C4-2B (cell line): ENCODE measurements around the gene FMNL2.

Source experiments
- H3K27ac ChIP-seq: fragments of 450-650 bp; 2 replicates; pipeline ENCODE4 v1.5.1; 2017
- CTCF ChIP-seq: fragments of 450-650 bp; conservative IDR thresholded peaks from 2 replicates; pipeline ENCODE4 v1.5.1; 2017; ENCODE audit warnings: mild to moderate bottlenecking
- ZFX ChIP-seq: fragments of 450-650 bp; IDR thresholded peaks from 2 replicates; pipeline ENCODE4 v1.6.1; 2017

Gene FMNL2

GRCh38 chr2:152460567-152460966 lies 125.6 kb downstream of the FMNL2 start:
- TF ChIP-seq ZFX: no peak
- no peak for TF ChIP-seq CTCF
- H3K27ac ChIP-seq: no peak overlapping the region

GRCh38 chr2:152462120-152462519 lies 127.1 kb downstream of the FMNL2 start:
- no peak overlapping the region for H3K27ac ChIP-seq
- TF ChIP-seq CTCF: no peak

DNA sequence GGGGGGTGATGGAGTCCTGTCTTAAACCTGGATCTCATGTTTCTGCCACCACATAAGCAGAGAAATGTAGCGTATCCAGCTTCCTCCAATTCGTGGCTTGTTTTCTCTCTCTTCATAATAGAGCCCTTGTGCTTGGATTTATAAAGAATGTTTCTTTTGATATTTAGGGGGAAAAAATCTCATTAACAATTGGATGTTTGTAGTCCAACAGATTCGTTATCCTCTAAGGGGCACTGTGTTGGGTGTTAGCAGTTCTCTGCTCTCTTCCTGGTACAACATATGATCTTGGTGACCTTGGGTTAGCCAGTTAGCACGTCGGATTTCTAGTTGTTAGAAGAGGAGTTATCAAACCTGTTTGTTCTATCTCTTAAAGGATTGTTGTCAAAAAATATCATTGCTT lies 127.8 kb downstream of the FMNL2 start:
- TF ChIP-seq CTCF: no peak
- no peak for TF ChIP-seq ZFX
- H3K27ac ChIP-seq: no peak overlapping the region

DNA sequence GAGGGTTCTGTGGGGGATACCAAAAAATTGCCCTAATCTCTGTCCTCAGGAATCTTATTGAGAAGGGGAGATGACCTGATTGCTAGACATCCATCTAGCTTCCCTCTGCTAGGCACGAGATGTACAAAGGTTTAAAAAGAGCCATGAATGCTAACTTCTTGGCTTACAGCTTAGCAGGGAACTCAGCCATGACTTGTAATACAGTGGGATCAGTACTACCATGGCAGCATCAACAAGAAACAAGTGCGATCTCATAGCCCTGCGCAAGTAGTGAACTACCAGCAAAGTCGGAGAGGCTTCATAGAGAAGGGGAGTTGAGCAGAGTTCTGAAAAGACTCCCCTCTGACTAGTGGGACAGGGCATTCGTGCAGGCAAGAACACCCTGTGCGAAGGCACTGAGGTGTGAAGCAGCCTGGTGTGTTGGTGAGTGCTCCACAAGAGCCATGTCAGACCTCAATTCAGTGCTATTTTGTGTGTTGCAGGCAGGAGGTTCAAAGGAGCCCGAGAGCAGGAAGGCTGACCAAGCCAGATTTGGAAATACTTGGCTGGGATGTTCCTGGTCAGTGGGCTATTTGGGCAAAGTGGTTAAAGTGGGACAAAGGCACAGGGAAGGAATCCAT lies 130.0 kb downstream of the FMNL2 start:
- no peak overlapping the region for H3K27ac ChIP-seq
- TF ChIP-seq CTCF (no peak), ZFX (no peak)

GRCh38 chr2:152465541-152465940 lies 130.6 kb downstream of the FMNL2 start:
- no peak overlapping the region for H3K27ac ChIP-seq
- no peak for TF ChIP-seq ZFX
- no peak for TF ChIP-seq CTCF

DNA sequence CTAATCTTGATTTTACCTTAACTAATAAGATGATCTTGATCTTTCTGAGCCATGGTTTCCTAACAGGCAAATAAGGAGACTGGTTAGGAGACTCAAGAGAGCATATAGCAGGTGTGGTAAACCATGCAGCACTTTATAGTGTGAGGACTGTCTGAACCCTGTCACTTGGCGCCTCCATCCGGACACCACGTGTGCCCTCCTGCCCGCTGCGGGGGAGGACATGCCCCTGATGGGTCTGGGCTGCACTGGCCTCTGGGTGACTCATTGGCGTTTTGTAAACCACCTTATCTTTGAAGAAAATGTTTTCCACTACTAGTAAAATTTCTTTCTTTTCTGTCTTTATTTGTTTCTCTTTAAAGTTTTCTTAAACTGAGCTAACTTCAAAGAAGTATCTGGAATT lies 131.1 kb downstream of the FMNL2 start:
- H3K27ac ChIP-seq: no peak overlapping the region
- TF ChIP-seq CTCF: no peak
- TF ChIP-seq ZFX: no peak

DNA sequence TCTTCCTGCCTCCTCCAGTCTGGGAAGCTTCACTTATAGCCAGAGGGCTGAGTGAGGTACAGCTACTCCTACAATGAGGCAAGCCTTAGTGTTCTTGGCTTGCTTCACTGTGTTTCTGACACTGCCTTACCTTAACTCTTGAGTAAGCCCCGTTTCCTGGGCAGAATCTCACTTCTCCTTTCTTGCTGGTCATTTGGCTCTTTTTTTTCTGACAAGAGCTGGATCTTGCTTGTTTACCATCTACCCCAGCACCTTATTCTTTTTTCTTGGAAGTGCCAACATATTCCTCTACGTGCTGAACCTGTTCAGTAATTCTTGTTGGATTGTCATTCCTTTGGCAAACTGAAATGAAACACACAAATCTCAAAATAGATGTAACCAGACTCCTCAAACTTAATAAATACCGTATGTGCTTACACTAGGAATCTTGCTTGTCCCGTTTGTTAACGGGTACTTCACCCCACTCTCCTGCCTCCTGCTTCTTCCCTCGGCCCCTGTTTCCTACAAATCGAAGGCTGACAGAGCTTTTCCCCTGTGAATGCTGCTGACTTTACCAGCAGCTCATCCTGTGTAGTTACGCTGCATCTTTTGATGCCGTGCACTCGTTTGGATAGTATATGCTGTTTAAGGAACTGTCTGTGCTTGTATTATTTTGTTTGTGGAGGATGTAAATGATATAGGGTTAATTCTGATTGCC lies 132.2 kb downstream of the FMNL2 start:
- H3K27ac ChIP-seq: peak overlapping the region; percentile 22; the same call in 1 of the 2 replicates
- no peak for TF ChIP-seq CTCF
- no peak for TF ChIP-seq ZFX
